Activated CD8-positive, alpha-beta memory T cell treated with anti-CD3 and anti-CD28 coated beads, Interleukin-2, amount 50 U/mL, for 1 hour (primary cell): ENCODE data around the gene NBPF1.
"Not testable (repeated sequence)": the region's sequence is repeated elsewhere in the genome, so short reads cannot be mapped to it uniquely, and the experiment has no call there.

Experiments used
- DNase-seq: peaks from one replicate; pipeline ENCODE4 v3.0.0-alpha.2; 2020; ENCODE audit errors: extremely low read depth

The NBPF1 gene

GRCh38 chr1:16641159-16641975, 28.0 kb upstream of the NBPF1 start:
- not testable (repeated sequence) for DNase-seq

- DNase-seq, result not testable (repeated sequence)
Observed at GRCh38 chr1:16639091-16640031, 26.0 kb upstream of the NBPF1 start.

GRCh38 chr1:16637941-16638778, 24.8 kb upstream of the NBPF1 start:
- not testable (repeated sequence) for DNase-seq

- not testable (repeated sequence) for DNase-seq
Observed at GRCh38 chr1:16636551-16637195, 23.3 kb upstream of the NBPF1 start.

- not testable (repeated sequence) for DNase-seq
Observed at GRCh38 chr1:16635959-16636358, 22.6 kb upstream of the NBPF1 start.

- DNase-seq, result not testable (repeated sequence)
Observed at GRCh38 chr1:16633540-16634282, 20.3 kb upstream of the NBPF1 start.

GRCh38 chr1:16632044-16632850, 18.9 kb upstream of the NBPF1 start:
- not testable (repeated sequence) for DNase-seq

GRCh38 chr1:16631248-16632043, 18.1 kb upstream of the NBPF1 start:
- no peak for DNase-seq

GRCh38 chr1:16630661-16631247, 17.4 kb upstream of the NBPF1 start:
- DNase-seq, result no peak

- not testable (repeated sequence) for DNase-seq
Observed at GRCh38 chr1:16629916-16630530, 16.7 kb upstream of the NBPF1 start.

GRCh38 chr1:16628361-16629111, 15.2 kb upstream of the NBPF1 start:
- DNase-seq, result no peak

GRCh38 chr1:16626409-16626983, 13.1 kb upstream of the NBPF1 start:
- DNase-seq, result not testable (repeated sequence)

- DNase-seq, result no peak
Observed at GRCh38 chr1:16625497-16626408, 12.4 kb upstream of the NBPF1 start.

GRCh38 chr1:16623812-16624719, 10.7 kb upstream of the NBPF1 start:
- DNase-seq, result not testable (repeated sequence)

GRCh38 chr1:16623337-16623736, 10.0 kb upstream of the NBPF1 start:
- not testable (repeated sequence) for DNase-seq
